H4 (cell line): ENCODE measurements around the gene MAP2. TPM values are rescaled to one million over a fixed set of nuclear protein-coding genes. Genes with fewer than 3 reads are reported as not detected.
A peak's percentile ranks its signal among the peaks of the same experiment; 100 is the strongest.

Experiments
- DNase-seq: peaks from one replicate; pipeline ENCODE4 v3.0.0-alpha.2; 2015; ENCODE audit warnings: low spot score
- total RNA-seq: library from RNA; depleted of rRNA; stranded (reverse); fragments of >200 nt; shearing (Covaris generic); gene quantifications from 2 replicates; pipeline ENCODE4 v1.2.3, GENCODE V29; 2014

MAP2 gene
- total RNA-seq, 1 experiment from 2014 or later = 5.3 TPM

DNA sequence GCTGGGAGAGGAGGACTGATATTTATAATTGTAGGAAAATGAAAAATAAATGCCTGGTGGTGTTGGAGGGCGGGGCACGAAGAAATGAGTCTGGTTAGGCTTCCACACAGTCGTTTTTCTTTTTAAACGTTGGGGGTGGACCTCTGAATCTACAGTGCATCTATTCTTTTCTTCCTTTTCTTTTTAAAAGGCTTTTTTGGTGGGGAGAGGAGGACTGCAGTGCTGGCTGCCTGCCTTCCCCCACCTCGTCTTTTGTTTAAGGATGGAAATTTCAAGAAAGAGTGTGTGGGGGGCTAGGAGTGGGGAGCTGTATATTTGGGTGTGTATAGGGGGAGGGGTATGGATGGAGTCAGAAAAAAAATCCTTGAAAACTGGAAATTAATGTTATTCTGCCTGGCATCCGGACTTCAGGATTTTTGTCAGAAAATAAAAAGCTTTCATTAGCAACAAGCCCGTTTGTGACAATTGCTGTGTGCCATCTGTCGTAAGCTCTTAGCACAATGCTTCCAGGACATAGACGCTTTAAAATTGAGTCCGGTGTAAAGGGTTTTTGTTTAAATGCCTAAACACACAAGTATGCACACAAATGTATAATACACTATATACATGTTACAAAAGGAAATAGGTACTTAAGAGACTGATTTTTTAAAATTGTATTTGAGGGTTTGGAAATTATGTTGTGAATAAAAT, 1.1 kb downstream of the MAP2 start:
- DNase-seq = no peak

DNA sequence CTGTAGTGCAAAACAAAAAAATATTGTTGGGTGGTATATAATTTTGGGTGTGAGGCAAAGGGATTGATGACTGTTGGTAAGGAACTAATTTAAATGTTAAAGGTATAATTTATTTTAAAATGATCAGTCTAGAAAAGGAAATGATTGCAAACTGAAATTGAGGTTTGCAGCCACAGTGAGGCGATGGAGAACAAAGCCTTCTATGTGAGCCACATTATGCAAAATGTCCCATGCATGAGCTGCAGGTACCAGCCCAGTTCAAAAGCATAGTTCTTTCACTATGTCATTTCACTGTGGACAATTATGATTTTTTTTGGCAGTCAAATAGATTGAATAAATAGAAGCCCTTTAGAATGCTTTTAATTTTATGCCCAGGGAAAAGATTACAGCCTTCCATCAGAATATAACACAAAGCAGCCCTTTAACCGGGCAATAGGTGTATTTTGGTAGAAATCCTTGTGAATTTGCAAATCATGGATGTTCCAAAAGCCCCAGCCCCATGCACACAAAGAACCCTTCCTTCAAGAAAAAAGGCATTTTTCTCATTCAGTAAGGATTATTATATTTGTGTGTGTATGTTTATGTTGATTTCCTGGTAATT, 1.7 kb downstream of the MAP2 start:
- peak; percentile 62 for DNase-seq

DNA sequence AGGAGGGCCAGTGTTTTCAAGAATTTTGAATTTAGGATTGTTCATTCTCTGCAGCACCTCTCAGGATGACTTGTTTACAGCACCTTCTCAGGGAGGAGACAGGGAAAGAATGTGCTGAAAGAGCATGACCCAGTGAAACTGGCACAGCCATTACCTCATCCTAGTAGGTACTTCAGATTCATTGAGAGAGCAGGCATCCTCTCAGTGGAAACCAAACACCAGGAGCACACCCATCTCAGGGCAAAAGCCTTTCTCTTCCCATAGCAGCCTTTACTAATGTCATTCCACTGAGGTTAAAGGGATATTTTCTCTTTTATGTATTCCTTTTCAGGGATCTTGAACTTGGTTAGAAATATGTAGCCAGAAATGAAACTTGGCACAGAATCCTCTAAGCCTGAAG, 2.6 kb downstream of the MAP2 start:
- DNase-seq = peak; percentile 77

- peak; percentile 82 for DNase-seq
Observed at GRCh38 chr2:209431701-209432100, 7.9 kb downstream of the MAP2 start.

GRCh38 chr2:209441541-209441940, 17.7 kb downstream of the MAP2 start:
- DNase-seq = no peak

- DNase-seq = no peak
Observed at GRCh38 chr2:209442939-209443338, 19.1 kb downstream of the MAP2 start.

- no peak for DNase-seq
Observed at GRCh38 chr2:209445485-209445884, 21.6 kb downstream of the MAP2 start.

DNA sequence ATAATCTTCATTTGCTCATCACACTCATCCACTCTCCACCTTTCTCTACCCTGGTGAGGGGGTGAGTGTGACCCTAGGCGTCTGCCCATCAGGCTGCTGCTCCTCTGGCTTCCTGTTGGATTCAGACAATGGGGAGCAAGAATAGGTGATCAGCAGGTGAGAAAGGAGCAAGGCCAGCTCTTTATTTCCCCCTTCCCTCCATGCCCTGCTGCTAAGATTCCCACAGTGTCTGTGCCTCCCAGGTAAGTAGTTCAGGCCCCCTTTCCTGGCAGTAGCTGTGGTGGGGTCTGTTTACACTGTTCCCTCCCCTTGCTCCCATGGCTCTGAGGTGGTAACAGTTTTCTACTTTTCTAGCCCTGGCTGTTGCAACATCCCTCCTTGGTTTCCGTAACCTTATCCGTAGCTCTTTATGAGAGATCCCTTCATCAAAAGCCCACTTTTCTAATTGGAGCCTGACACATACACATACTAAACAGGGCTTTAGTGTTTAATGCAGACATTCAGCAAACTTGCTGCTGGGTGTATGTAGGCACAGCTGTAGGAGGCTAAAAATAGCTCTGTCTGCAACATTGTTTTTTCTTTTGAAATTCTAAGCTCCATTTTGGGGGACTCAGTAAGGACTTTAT, 27.5 kb downstream of the MAP2 start:
- no peak for DNase-seq

GRCh38 chr2:209456489-209456888, 32.6 kb downstream of the MAP2 start:
- no peak for DNase-seq

DNA sequence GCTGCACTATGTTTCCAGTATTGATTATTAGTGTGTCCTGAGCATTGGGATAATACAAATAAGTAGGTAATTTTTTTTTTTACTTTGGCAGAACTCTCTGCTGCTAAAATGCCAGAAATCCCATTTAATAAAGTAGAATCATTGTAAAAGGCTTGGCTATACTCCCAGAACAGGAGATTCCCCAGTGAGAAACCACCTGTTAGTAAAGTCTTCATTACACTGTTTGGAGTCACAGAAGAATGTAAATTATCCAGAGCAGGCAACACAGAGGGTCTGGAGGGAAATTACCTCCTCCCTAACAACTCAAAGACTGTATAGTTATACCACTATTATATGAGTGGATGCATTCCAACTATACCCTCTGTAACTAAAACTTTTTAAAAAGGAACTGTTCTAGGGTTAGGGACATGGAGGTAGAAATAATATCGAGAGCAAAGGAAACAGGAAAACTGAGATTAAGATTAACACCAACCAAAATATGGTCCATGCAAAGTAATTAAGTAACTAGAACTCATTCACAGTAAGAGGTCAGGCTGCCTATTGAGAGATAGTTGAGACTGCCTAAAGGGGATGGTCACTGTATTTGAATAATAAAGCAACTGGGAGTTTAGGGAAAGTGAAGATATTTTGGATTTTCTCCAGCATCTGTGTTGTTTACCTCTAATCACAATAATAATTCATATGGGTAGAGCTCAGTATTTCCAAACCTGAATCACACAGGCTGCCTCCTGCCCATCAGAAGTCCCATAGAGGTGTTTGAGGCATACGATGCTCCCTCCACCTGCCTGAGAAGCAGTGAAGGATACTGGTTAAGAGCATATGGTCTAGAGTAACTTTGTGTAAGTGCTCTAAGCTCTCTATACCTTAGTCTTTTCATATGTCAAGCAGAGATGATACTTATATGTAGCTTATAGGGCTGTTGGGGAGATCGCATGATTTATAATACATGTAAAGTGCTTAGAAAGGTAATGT, 34.4 kb downstream of the MAP2 start:
- no peak for DNase-seq

DNA sequence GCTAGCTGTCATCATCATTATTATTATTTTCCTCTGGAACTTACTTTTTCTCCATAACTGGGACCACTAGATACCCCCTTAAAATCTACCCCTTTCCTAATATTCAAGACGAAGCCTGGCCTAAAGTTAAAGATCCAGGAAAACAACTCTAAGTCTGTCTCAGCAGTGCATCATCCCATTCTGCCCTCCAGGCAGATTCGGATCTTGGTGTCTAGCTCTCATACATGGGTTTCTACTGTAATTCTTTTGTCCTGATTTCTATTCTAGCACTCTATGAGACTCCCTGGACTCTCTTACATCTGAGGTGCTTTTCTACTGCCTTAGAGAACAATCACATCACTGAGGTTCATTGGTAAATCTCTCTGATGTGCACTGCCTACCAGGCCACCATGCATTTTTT, 35.5 kb downstream of the MAP2 start:
- no peak for DNase-seq

- no peak for DNase-seq
Observed at GRCh38 chr2:209460151-209460761, 36.4 kb downstream of the MAP2 start.

- DNase-seq = no peak
Observed at GRCh38 chr2:209463226-209463625, 39.4 kb downstream of the MAP2 start.

DNA sequence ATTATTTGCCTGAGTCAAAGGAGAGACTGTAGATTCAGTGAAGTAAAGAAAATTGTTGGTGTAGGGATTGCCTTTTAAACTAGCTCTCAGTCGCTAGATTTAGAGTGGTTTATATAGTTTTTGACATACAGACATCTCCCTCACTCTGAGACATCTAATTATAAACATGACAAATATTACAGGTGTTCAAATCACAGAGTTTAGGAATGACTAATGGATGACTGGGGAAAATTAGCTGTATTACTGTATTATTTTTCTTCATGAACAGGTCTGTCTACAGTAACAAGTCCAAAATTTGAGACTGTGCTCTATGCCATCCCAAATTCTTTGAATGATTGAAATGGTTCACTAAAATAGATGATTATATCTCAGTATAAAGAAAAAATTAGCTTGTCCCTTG, 40.0 kb downstream of the MAP2 start:
- no peak for DNase-seq

GRCh38 chr2:209468846-209469245, 45.0 kb downstream of the MAP2 start:
- no peak for DNase-seq

DNA sequence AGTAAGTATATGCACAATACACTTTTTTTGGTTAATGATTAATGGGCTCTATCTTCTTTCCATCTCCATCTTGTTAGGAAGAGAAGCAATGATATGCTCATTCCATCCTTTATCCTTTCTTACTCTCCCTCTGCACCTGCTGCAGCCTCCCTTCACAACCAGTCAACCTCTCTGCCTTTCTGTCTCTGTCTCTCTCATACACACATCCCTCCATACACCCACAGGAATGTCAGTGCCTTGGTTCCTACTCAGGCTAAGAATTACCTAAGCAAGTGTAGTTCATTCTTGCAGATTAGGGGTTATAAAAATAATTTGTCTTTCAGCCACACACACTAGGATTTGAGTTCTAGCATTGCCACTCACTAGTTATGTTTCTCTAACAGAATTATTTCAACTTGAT, 45.6 kb downstream of the MAP2 start:
- no peak for DNase-seq

- no peak for DNase-seq
Observed at GRCh38 chr2:209470466-209470865, 46.6 kb downstream of the MAP2 start.

DNA sequence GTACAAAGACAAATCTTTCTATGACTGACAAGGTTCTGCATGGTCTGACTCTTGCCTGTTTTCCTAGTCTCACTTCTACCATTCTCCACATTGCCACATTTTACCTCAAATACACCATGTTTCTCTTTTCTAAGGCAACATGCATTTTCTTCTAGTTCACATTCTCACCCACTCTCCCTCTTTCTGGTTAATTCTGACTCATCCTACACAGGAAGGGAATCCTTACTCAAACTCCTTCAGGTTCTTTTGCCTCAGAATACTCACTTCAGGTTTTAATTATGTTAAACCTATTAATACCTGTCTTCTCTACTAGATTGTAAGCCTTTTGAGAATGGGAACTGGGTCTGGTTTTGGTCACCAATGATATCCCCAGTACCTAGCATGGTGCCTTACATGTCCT, 47.2 kb downstream of the MAP2 start:
- DNase-seq = no peak

DNA sequence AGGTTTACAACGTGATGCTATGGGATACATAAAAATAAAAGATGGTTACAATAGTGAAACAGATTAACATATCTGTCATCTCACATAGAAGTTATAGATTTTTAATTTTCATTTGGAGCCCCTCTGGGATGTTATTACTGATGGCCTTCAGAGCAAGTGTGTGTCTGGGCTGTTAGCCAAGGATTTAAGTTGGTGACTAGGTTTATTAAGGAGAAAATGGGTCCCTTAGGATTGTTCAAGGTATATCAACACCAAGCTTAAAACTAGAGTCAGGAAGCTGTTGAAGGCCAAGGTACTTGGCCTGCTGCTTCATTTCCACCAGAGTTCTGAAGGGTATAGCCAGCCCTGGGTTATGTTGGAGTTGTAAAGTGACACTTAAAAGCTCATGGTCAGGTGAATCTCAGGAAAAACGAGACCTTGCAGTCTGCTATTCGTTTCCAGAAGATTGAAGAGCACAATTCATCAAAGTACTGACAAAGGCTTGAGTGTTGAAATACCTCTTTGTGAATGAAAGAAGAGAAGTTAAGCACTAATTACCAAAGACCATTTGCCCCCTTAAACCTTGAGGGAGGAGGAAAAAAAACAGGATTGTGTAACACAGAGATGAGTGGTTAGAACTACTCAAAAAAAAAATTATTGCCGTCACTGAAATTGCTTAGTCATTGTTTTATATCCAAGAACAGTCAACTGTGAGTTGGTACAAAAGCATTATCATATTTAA, 48.4 kb downstream of the MAP2 start:
- peak; percentile 16 for DNase-seq

GRCh38 chr2:209472871-209473270, 49.0 kb downstream of the MAP2 start:
- peak; percentile 26 for DNase-seq

GRCh38 chr2:209473930-209474419, 50.1 kb downstream of the MAP2 start:
- DNase-seq = peak; percentile 98
